HepG2 (cell line): ENCODE measurements around the gene ATG4D. TPM values are rescaled to one million over a fixed set of nuclear protein-coding genes. Genes with fewer than 3 reads are reported as not detected.
A peak's percentile ranks its signal among the peaks of the same experiment; 100 is the strongest.

ENCODE experiments used
- ETV5 ChIP-seq: IDR thresholded peaks from 2 replicates; pipeline ENCODE4 v1.6.1; 2018; ENCODE audit warnings: missing biosample characterization, missing genetic modification reagents, inconsistent platforms, borderline replicate concordance
- ETV6 ChIP-seq: sonication (generic); formaldehyde crosslinking; conservative IDR thresholded peaks from 2 replicates; pipeline ENCODE4 v1.4.0; 2020; ENCODE audit warnings: missing genetic modification reagents
- KAT8 ChIP-seq: IDR thresholded peaks from 2 replicates; pipeline ENCODE4 v1.6.1; 2016; ENCODE audit warnings: missing genetic modification reagents, missing compliant biosample characterization
- MAF1 ChIP-seq: sonication (generic); formaldehyde crosslinking; IDR thresholded peaks from 2 replicates; pipeline ENCODE4 v1.5.0; 2020; ENCODE audit warnings: missing genetic modification reagents, borderline replicate concordance
- NFKBIZ ChIP-seq: IDR thresholded peaks from 2 replicates; pipeline ENCODE4 v1.6.1; 2018; ENCODE audit warnings: missing genetic modification reagents, missing compliant biosample characterization
- SOX5 ChIP-seq: IDR thresholded peaks from 2 replicates; pipeline ENCODE4 v1.6.1; 2016; ENCODE audit warnings: borderline replicate concordance
- ZBTB38 ChIP-seq: sonication (generic); formaldehyde crosslinking; IDR thresholded peaks from 2 replicates; pipeline ENCODE4 v1.5.1; 2020; ENCODE audit warnings: mild to moderate bottlenecking, missing genetic modification reagents
- ZFP37 ChIP-seq: sonication (generic); formaldehyde crosslinking; IDR thresholded peaks from 2 replicates; pipeline ENCODE4 v1.4.0; 2020; ENCODE audit warnings: missing genetic modification reagents, borderline replicate concordance
- ZIK1 ChIP-seq: sonication (generic); formaldehyde crosslinking; IDR thresholded peaks from 2 replicates; pipeline ENCODE4 v1.5.0; 2020; ENCODE audit warnings: mild to moderate bottlenecking, low read depth, missing genetic modification reagents, borderline replicate concordance
- ZNF20 ChIP-seq: sonication (generic); formaldehyde crosslinking; IDR thresholded peaks from 2 replicates; pipeline ENCODE4 v1.4.0; 2020; ENCODE audit warnings: mild to moderate bottlenecking, moderate library complexity, missing genetic modification reagents
- ZNF30 ChIP-seq: sonication (generic); formaldehyde crosslinking; IDR thresholded peaks from 2 replicates; pipeline ENCODE4 v1.5.0; 2020; ENCODE audit warnings: mild to moderate bottlenecking, missing genetic modification reagents
- ZNF558 ChIP-seq: sonication (generic); formaldehyde crosslinking; IDR thresholded peaks from 2 replicates; pipeline ENCODE4 v1.9.0; 2022; ENCODE audit warnings: mild to moderate bottlenecking, missing genetic modification reagents, borderline replicate concordance
- ZNF567 ChIP-seq: sonication (generic); formaldehyde crosslinking; IDR thresholded peaks from 2 replicates; pipeline ENCODE4 v1.8.1; 2023; ENCODE audit warnings: mild to moderate bottlenecking, missing genetic modification reagents, borderline replicate concordance
- polyA plus RNA-seq, 8 experiments: library from polyadenylated mRNA; depleted of rRNA in 3 of 8; stranded (reverse) in 7 of 8; unstranded in 1 of 8; fragments of >200 nt; fragmentation: Illumina TruSeq in 4 of 8; extraction: Trizol in 4 of 8; gene quantifications; 2 replicates each; pipeline versions ENCODE4 v1.2.1 to v1.2.3, GENCODE V29; 2011 to 2016; ENCODE audit warnings: low read depth in 4 of 8, missing spikeins in 1 of 8, mixed read lengths in 1 of 8; ENCODE audit not compliant: insufficient read depth in 1 of 8
- total RNA-seq, 5 experiments: library from RNA; depleted of rRNA; stranded (reverse); fragments of >200 nt; fragmentation: Illumina TruSeq; extraction: Trizol; gene quantifications; 2 replicates each; pipeline ENCODE4 v1.2.3, GENCODE V29; 2016; ENCODE audit warnings: low read depth in 1 of 5
- TF ChIP-seq, protein P1 (sequence below), 2 experiments: fragments of 450-650 bp in 1 of 2; sonication (generic) in 1 of 2; formaldehyde crosslinking in 1 of 2; IDR thresholded peaks; 2 replicates each; pipeline versions ENCODE4 v1.6.1 to v1.8.0; 2016 to 2022; ENCODE audit warnings: antibody characterized with exemption in 1 of 2, mild to moderate bottlenecking in 1 of 2, missing genetic modification reagents in 1 of 2
- TF ChIP-seq, protein P2 (sequence below): sonication (generic); formaldehyde crosslinking; IDR thresholded peaks from 2 replicates; pipeline ENCODE4 v1.4.0; 2020; ENCODE audit warnings: missing genetic modification reagents
- TF ChIP-seq, protein P3 (sequence below): sonication (generic); formaldehyde crosslinking; IDR thresholded peaks from 2 replicates; pipeline ENCODE4 v1.4.0; 2020; ENCODE audit warnings: mild to moderate bottlenecking, missing genetic modification reagents

ATG4D gene
- total and polyA plus RNA-seq, 2 of the 13 experiments (the other 11 are each of a cell fraction or from before 2014, with no cell fraction given): 17.8 to 19.0 TPM

DNA sequence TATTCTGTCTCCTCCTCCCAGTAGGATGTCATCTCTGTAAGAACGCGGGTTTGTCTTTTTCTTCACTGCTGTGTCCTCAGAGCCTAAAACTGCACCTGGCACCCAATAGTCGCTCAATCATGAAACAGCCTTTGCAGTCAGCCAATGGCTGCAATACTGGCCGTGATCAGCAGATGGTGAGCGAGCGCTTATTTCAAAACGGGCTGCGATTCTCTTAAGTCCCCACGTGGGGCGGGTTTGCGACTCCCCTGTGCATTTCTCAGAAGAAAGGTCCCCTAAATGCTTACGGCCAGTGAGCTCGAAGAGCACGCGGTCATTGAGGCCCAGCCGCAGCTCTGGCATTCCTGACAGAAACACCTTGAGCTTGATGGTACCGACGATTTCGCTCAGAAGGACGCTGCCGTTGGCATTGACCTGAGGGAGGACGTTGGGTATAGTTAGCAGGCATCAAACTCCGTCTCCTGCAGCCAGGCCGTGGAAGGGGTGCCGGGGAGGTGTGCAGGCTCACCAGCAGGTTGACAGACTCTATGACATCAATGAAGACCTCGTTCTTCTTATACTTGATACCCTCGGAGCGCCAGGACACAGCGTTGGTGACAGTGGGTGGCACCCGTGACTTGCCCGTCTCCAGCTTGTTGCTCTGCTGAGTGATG, 37.4 kb downstream of the ATG4D start (continued):
- TF ChIP-seq, protein P1, sequence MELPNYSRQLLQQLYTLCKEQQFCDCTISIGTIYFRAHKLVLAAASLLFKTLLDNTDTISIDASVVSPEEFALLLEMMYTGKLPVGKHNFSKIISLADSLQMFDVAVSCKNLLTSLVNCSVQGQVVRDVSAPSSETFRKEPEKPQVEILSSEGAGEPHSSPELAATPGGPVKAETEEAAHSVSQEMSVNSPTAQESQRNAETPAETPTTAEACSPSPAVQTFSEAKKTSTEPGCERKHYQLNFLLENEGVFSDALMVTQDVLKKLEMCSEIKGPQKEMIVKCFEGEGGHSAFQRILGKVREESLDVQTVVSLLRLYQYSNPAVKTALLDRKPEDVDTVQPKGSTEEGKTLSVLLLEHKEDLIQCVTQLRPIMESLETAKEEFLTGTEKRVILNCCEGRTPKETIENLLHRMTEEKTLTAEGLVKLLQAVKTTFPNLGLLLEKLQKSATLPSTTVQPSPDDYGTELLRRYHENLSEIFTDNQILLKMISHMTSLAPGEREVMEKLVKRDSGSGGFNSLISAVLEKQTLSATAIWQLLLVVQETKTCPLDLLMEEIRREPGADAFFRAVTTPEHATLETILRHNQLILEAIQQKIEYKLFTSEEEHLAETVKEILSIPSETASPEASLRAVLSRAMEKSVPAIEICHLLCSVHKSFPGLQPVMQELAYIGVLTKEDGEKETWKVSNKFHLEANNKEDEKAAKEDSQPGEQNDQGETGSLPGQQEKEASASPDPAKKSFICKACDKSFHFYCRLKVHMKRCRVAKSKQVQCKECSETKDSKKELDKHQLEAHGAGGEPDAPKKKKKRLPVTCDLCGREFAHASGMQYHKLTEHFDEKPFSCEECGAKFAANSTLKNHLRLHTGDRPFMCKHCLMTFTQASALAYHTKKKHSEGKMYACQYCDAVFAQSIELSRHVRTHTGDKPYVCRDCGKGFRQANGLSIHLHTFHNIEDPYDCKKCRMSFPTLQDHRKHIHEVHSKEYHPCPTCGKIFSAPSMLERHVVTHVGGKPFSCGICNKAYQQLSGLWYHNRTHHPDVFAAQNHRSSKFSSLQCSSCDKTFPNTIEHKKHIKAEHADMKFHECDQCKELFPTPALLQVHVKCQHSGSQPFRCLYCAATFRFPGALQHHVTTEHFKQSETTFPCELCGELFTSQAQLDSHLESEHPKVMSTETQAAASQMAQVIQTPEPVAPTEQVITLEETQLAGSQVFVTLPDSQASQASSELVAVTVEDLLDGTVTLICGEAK (IDR thresholded peaks at IDR 0.05): no peak
- TF ChIP-seq, protein P1 (CRISPR knock-in tag; IDR thresholded peaks at IDR 0.05): no peak
- TF ChIP-seq MAF1 (no peak), ZFP37 (CRISPR knock-in tag) (no peak), ETV5 (CRISPR knock-in tag) (no peak), KAT8 (CRISPR knock-in tag) (peak; percentile 38; the same call in 1 of the 2 replicates), SOX5 (CRISPR knock-in tag) (0 out of 2 replicates have a peak, but pooled peaks have one; percentile 19), NFKBIZ (CRISPR knock-in tag) (0 out of 2 replicates have a peak, but pooled peaks have one; percentile 21), ZBTB38 (0 out of 2 replicates have a peak, but pooled peaks have one; percentile 54), ZNF558 (CRISPR knock-in tag) (no peak), ZNF567 (CRISPR knock-in tag) (no peak), ETV6 (CRISPR knock-in tag) (no peak), ZIK1 (CRISPR knock-in tag) (no peak), ZNF20 (CRISPR knock-in tag) (no peak), ZNF30 (no peak)
- TF ChIP-seq, protein P2, sequence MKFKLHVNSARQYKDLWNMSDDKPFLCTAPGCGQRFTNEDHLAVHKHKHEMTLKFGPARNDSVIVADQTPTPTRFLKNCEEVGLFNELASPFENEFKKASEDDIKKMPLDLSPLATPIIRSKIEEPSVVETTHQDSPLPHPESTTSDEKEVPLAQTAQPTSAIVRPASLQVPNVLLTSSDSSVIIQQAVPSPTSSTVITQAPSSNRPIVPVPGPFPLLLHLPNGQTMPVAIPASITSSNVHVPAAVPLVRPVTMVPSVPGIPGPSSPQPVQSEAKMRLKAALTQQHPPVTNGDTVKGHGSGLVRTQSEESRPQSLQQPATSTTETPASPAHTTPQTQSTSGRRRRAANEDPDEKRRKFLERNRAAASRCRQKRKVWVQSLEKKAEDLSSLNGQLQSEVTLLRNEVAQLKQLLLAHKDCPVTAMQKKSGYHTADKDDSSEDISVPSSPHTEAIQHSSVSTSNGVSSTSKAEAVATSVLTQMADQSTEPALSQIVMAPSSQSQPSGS (CRISPR knock-in tag): no peak
- TF ChIP-seq, protein P3, sequence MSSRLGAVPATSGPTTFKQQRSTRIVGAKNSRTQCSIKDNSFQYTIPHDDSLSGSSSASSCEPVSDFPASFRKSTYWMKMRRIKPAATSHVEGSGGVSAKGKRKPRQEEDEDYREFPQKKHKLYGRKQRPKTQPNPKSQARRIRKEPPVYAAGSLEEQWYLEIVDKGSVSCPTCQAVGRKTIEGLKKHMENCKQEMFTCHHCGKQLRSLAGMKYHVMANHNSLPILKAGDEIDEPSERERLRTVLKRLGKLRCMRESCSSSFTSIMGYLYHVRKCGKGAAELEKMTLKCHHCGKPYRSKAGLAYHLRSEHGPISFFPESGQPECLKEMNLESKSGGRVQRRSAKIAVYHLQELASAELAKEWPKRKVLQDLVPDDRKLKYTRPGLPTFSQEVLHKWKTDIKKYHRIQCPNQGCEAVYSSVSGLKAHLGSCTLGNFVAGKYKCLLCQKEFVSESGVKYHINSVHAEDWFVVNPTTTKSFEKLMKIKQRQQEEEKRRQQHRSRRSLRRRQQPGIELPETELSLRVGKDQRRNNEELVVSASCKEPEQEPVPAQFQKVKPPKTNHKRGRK (CRISPR knock-in tag): 0 out of 2 replicates have a peak, but pooled peaks have one; percentile 50
